Heart right ventricle (tissue), 16 donors: ENCODE measurements around the gene FANCG. TPM values are rescaled to one million over a fixed set of nuclear protein-coding genes. Genes with fewer than 3 reads are reported as not detected.

ENCODE experiments used
- ATAC-seq, 8 donors: fragments of 200-7000 bp; cut with Tn5 transposase; one replicate each; pipeline ENCODE4 v1.9.1; 2020; ENCODE audit warnings: mild to moderate bottlenecking in 8 of 8, moderate library complexity in 8 of 8, moderate number of reproducible peaks in 1 of 8
- DNase-seq, 2 donors: peaks; one replicate each; pipeline ENCODE4 v3.0.0-alpha.2; 2020
- H3K27ac ChIP-seq, 10 donors: fragments of 200-600 bp; sonication (generic) in 2 of 10; one replicate each; pipeline versions ENCODE4 v1.5.0 to v1.8.0; 2020 to 2022; ENCODE audit warnings: mild to moderate bottlenecking in 3 of 10
- H3K27me3 ChIP-seq, 7 donors: fragments of 200-600 bp; one replicate each; pipeline ENCODE4 v1.8.0; 2021 to 2022; ENCODE audit warnings: mild to moderate bottlenecking in 2 of 7
- H3K36me3 ChIP-seq, 9 donors: fragments of 200-600 bp; sonication (generic) in 1 of 9; one replicate each; pipeline versions ENCODE4 v1.5.0 to v1.8.0; 2020 to 2022; ENCODE audit warnings: mild to moderate bottlenecking in 2 of 9
- H3K4me1 ChIP-seq, 9 donors: fragments of 200-600 bp; sonication (generic) in 1 of 9; one replicate each; pipeline versions ENCODE4 v1.5.0 to v1.8.0; 2020 to 2022; ENCODE audit warnings: mild to moderate bottlenecking in 4 of 9
- H3K4me3 ChIP-seq, 10 donors: fragments of 200-600 bp; sonication (generic) in 2 of 10; one replicate each; pipeline versions ENCODE4 v1.5.0 to v1.8.0; 2020 to 2022; ENCODE audit warnings: mild to moderate bottlenecking in 7 of 10, moderate library complexity in 2 of 10
- H3K9me3 ChIP-seq, 11 donors: fragments of 200-600 bp in 10 of 11; sonication (generic) in 2 of 11; one replicate each; pipeline versions ENCODE4 v1.5.0 to v1.8.0; 2013 to 2022; ENCODE audit warnings: mild to moderate bottlenecking in 2 of 11, control low read depth in 1 of 11, moderate library complexity in 1 of 11
- CTCF ChIP-seq, 9 donors: fragments of 200-600 bp; sonication (generic) in 2 of 9; IDR thresholded peaks; one replicate each; pipeline versions ENCODE4 v1.5.0 to v1.8.0; 2021 to 2022; ENCODE audit warnings: antibody characterized with exemption in 9 of 9, mild to moderate bottlenecking in 5 of 9, moderate library complexity in 1 of 9
- WGBS, 2 donors: extraction: QIAGEN DNeasy Blood & Tissue Kit; methylation state at CpG; one replicate each; pipeline ENCODE4 v1.1.7; 2013; ENCODE audit warnings: inconsistent platforms in 1 of 2; 5-methylcytosine and 5-hydroxymethylcytosine counted together
- intact Hi-C, 10 donors: fragments of 100-400 bp; cut with DNase I; formaldehyde crosslinking; loops; one replicate each; pipeline versions ENCODE4 v1.11.1 to v1.14.2; 2022
- polyA plus RNA-seq, 2 donors: library from polyadenylated mRNA; stranded (reverse); fragments of 200-250 nt; gene quantifications; one replicate each; pipeline ENCODE4 v1.2.3, GENCODE V29; 2013
- total RNA-seq, 10 donors: library from RNA; stranded (reverse); fragmentation: NEBNext Ultra II Directional in 3 of 10; extraction: Animal tissue kit (Norgen Biotek cat#: 25700) in 3 of 10; gene quantifications; one replicate each; pipeline versions ENCODE4 v1.2.1 to v1.2.4, GENCODE V29; 2021 to 2023
- donor health status: Arrhythmogenic right ventricular cardiomyopathy.
- donor health status: ischemic (EF 13 %, LVEDD 7.1; RV severe dilation, severe dysfunction).
- donor health status: healthy with polysubstance abuse.
- donor health status: DM: no; HTN: yes; CAD: no.
- donor health status: DM: no; HTN: no; CAD: no.
- donor health status: ischemic (EF 25% LVEDD 6.9; RV normal size, moderate dysfunction).
- donor health status: ischemic (EF 25% LVEDD 5.7; RV mildly dilated, moderate dysfunction).
- donor health status: healthy.
- donor health status: DM: yes; HTN: yes; CAD: no.
- donor health status: Ischemic cardiomyopathy.
- donor health status: ischemic (EF 35%, LVEDD 5.7; RV mildly dilated, moderate dysfunction).
- donor health status: nonischemic (EF 11% LVEDD 7.7; RV severe dilation, severe dysfunction).
- donor health status: DM: yes; HTN: yes; CAD: no.
- donor health status: PGD.
- donor health status: ischemic (EF 29% LVEDD 5.4; RV normal size, mild dysfunction).
- donor health status: nonischemic (EF 23%, LVEDD 6.1; RV moderate dilation, normal function).

Gene FANCG
- total and polyA plus RNA-seq, 12 donors: 2.6 to 9.8 (median 4.5) TPM

- no peak overlapping the region for H3K27ac ChIP-seq
- 94 to 95% methylated on average over 13 of the region's 13 CpGs for WGBS, 2 donors
- no peaks in the 10 kb centered on the region for H3K27me3 ChIP-seq
- intact Hi-C loops: loop anchor here in 1 of 10 donors (10.0 kb wide), 1 partner anchor 111 kb away; no protein-coding TSS in a partner anchor
- H3K36me3 ChIP-seq: peaks cover 0 to 62% (median 41%) of the 10 kb centered on the region in 9 donors
- ATAC-seq (no peak), DNase-seq (no peak)
- H3K9me3 ChIP-seq: no peaks in the 10 kb centered on the region
- H3K4me1 ChIP-seq: peaks cover 9 to 44% (median 37%) of the 10 kb centered on the region in 9 donors
- H3K4me3 ChIP-seq: no peak overlapping the region
- no peak for TF ChIP-seq CTCF (IDR thresholded peaks at IDR 0.05)
These were observed 26.0 kb upstream of the FANCG start for GRCh38 chr9:35105571-35106342.

GRCh38 chr9:35105126-35105525 is 25.4 kb upstream of the FANCG start:
- no peak overlapping the region for H3K27ac ChIP-seq
- 89 to 92% methylated on average over 12 of the region's 12 CpGs for WGBS, 2 donors
- DNase-seq (no peak), ATAC-seq (no peak)
- intact Hi-C loops: loop anchor here in 1 of 10 donors (10.0 kb wide), 1 partner anchor 110 kb away; no protein-coding TSS in a partner anchor
- H3K9me3 ChIP-seq: no peaks in the 10 kb centered on the region
- TF ChIP-seq CTCF (IDR thresholded peaks at IDR 0.05): no peak
- H3K36me3 ChIP-seq: peaks cover 0 to 68% (median 48%) of the 10 kb centered on the region in 9 donors
- H3K4me1 ChIP-seq: peaks cover 3 to 37% (median 30%) of the 10 kb centered on the region in 9 donors
- H3K4me3 ChIP-seq: no peak overlapping the region
- H3K27me3 ChIP-seq: no peaks in the 10 kb centered on the region

- no peak for ATAC-seq
- H3K4me1 ChIP-seq: peaks cover 3 to 33% (median 25%) of the 10 kb centered on the region in 9 donors
- H3K9me3 ChIP-seq: no peaks in the 10 kb centered on the region
- intact Hi-C loops: loop anchor here in 1 of 10 donors (10.0 kb wide), 1 partner anchor 110 kb away; no protein-coding TSS in a partner anchor
- no peak for TF ChIP-seq CTCF (IDR thresholded peaks at IDR 0.05)
- no peaks in the 10 kb centered on the region for H3K27me3 ChIP-seq
- H3K27ac ChIP-seq: peak overlapping the region in 1 of 10 donors; percentile 91
- WGBS, 2 donors: 89 to 90% methylated on average over 4 of the region's 4 CpGs
- no peak for DNase-seq
- H3K4me3 ChIP-seq: no peak overlapping the region
- H3K36me3 ChIP-seq: peaks cover 0 to 73% (median 53%) of the 10 kb centered on the region in 9 donors
These were observed 24.8 kb upstream of the FANCG start for GRCh38 chr9:35104586-35104985.

- no peaks in the 10 kb centered on the region for H3K27me3 ChIP-seq
- intact Hi-C loops: loop anchor here in 1 of 10 donors (10.0 kb wide), 1 partner anchor 109 kb away; no protein-coding TSS in a partner anchor
- WGBS, 2 donors: 26 to 37% methylated on average over 5 of the region's 5 CpGs
- TF ChIP-seq CTCF (IDR thresholded peaks at IDR 0.05): no peak
- peak overlapping the region in 9 of 10 donors; percentile 54 to 81 (median 71) for H3K4me3 ChIP-seq
- DNase-seq (no peak), ATAC-seq (no peak)
- no peaks in the 10 kb centered on the region for H3K9me3 ChIP-seq
- peak overlapping the region in 9 of 10 donors; percentile 80 to 91 (median 88) for H3K27ac ChIP-seq
- peaks cover 0 to 76% (median 55%) of the 10 kb centered on the region in 9 donors for H3K36me3 ChIP-seq
- peaks cover 3 to 27% (median 20%) of the 10 kb centered on the region in 9 donors for H3K4me1 ChIP-seq
These were observed 24.0 kb upstream of the FANCG start for GRCh38 chr9:35103660-35104191.
